HepG2 (cell line): ENCODE results near the gene CABP4. TPM values are rescaled to one million over a fixed set of nuclear protein-coding genes. Genes with fewer than 3 reads are reported as not detected.

ENCODE experiments used
- ATF4 ChIP-seq, 2 experiments: fragments of 450-650 bp in 1 of 2; sonication (generic) in 1 of 2; formaldehyde crosslinking; IDR thresholded peaks; 2 replicates each; pipeline versions ENCODE4 v1.5.0 to v1.8.0; 2020 to 2022; ENCODE audit warnings: mild to moderate bottlenecking in 1 of 2, missing genetic modification reagents in 1 of 2
- CBX5 ChIP-seq: sonication (generic); formaldehyde crosslinking; IDR thresholded peaks from 2 replicates; pipeline ENCODE4 v1.4.0; 2020; ENCODE audit warnings: missing genetic modification reagents, borderline replicate concordance
- ETV6 ChIP-seq: sonication (generic); formaldehyde crosslinking; conservative IDR thresholded peaks from 2 replicates; pipeline ENCODE4 v1.4.0; 2020; ENCODE audit warnings: missing genetic modification reagents
- MED13 ChIP-seq: sonication (generic); formaldehyde crosslinking; IDR thresholded peaks from 2 replicates; pipeline ENCODE4 v1.5.0; 2020; ENCODE audit warnings: missing genetic modification reagents
- ZEB1 ChIP-seq: IDR thresholded peaks from 2 replicates; pipeline ENCODE4 v1.6.1; 2012; ENCODE audit warnings: mild to moderate bottlenecking, low read depth, inconsistent platforms; ENCODE audit not compliant: insufficient replicate concordance
- ZNF232 ChIP-seq: sonication (generic); formaldehyde crosslinking; IDR thresholded peaks from 2 replicates; pipeline ENCODE4 v1.4.0; 2020; ENCODE audit warnings: missing genetic modification reagents, borderline replicate concordance
- ZNF296 ChIP-seq: sonication (generic); formaldehyde crosslinking; conservative IDR thresholded peaks from 2 replicates; pipeline ENCODE4 v1.5.0; 2020; ENCODE audit warnings: mild to moderate bottlenecking, missing genetic modification reagents
- ZNF317 ChIP-seq: sonication (generic); formaldehyde crosslinking; IDR thresholded peaks from 2 replicates; pipeline ENCODE4 v1.5.0; 2020; ENCODE audit warnings: mild to moderate bottlenecking, missing genetic modification reagents
- ZNF33A ChIP-seq: sonication (generic); formaldehyde crosslinking; IDR thresholded peaks from 2 replicates; pipeline ENCODE4 v1.5.1; 2020; ENCODE audit warnings: missing genetic modification reagents, mild to moderate bottlenecking, moderate library complexity, borderline replicate concordance
- ZNF557 ChIP-seq: sonication (generic); formaldehyde crosslinking; IDR thresholded peaks from 2 replicates; pipeline ENCODE4 v1.4.0; 2020; ENCODE audit warnings: missing genetic modification reagents
- ZNF558 ChIP-seq: sonication (generic); formaldehyde crosslinking; IDR thresholded peaks from 2 replicates; pipeline ENCODE4 v1.9.0; 2022; ENCODE audit warnings: mild to moderate bottlenecking, missing genetic modification reagents, borderline replicate concordance
- ZNF598 ChIP-seq: sonication (generic); formaldehyde crosslinking; IDR thresholded peaks from 2 replicates; pipeline ENCODE4 v1.5.1; 2020; ENCODE audit warnings: mild to moderate bottlenecking, missing genetic modification reagents, borderline replicate concordance
- ZNF687 ChIP-seq: sonication (generic); formaldehyde crosslinking; IDR thresholded peaks from 2 replicates; pipeline ENCODE4 v1.5.1; 2020; ENCODE audit warnings: mild to moderate bottlenecking, missing genetic modification reagents, moderate library complexity
- ZSCAN31 ChIP-seq: sonication (generic); formaldehyde crosslinking; IDR thresholded peaks from 2 replicates; pipeline ENCODE4 v1.5.0; 2020; ENCODE audit warnings: low read depth, mild to moderate bottlenecking, missing genetic modification reagents
- polyA plus RNA-seq, 8 experiments: library from polyadenylated mRNA; depleted of rRNA in 3 of 8; stranded (reverse) in 7 of 8; unstranded in 1 of 8; fragments of >200 nt; fragmentation: Illumina TruSeq in 4 of 8; extraction: Trizol in 4 of 8; gene quantifications; 2 replicates each; pipeline versions ENCODE4 v1.2.1 to v1.2.3, GENCODE V29; 2011 to 2016; ENCODE audit warnings: low read depth in 4 of 8, missing spikeins in 1 of 8, mixed read lengths in 1 of 8; ENCODE audit not compliant: insufficient read depth in 1 of 8
- total RNA-seq, 5 experiments: library from RNA; depleted of rRNA; stranded (reverse); fragments of >200 nt; fragmentation: Illumina TruSeq; extraction: Trizol; gene quantifications; 2 replicates each; pipeline ENCODE4 v1.2.3, GENCODE V29; 2016; ENCODE audit warnings: low read depth in 1 of 5
- TF ChIP-seq, protein P1 (sequence below): sonication (generic); formaldehyde crosslinking; IDR thresholded peaks from 2 replicates; pipeline ENCODE4 v1.9.0; 2022; ENCODE audit warnings: missing genetic modification reagents, mild to moderate bottlenecking, borderline replicate concordance
- TF ChIP-seq, protein P2 (sequence below): IDR thresholded peaks from 2 replicates; pipeline ENCODE4 v1.6.1; 2012; ENCODE audit warnings: inconsistent platforms
- TF ChIP-seq, protein P3 (sequence below): sonication (generic); formaldehyde crosslinking; IDR thresholded peaks from 2 replicates; pipeline ENCODE4 v1.5.0; 2020; ENCODE audit warnings: missing genetic modification reagents

Gene CABP4
- total and polyA plus RNA-seq, 2 of the 13 experiments (the other 11 are each of a cell fraction or from before 2014, with no cell fraction given), result not detected

DNA sequence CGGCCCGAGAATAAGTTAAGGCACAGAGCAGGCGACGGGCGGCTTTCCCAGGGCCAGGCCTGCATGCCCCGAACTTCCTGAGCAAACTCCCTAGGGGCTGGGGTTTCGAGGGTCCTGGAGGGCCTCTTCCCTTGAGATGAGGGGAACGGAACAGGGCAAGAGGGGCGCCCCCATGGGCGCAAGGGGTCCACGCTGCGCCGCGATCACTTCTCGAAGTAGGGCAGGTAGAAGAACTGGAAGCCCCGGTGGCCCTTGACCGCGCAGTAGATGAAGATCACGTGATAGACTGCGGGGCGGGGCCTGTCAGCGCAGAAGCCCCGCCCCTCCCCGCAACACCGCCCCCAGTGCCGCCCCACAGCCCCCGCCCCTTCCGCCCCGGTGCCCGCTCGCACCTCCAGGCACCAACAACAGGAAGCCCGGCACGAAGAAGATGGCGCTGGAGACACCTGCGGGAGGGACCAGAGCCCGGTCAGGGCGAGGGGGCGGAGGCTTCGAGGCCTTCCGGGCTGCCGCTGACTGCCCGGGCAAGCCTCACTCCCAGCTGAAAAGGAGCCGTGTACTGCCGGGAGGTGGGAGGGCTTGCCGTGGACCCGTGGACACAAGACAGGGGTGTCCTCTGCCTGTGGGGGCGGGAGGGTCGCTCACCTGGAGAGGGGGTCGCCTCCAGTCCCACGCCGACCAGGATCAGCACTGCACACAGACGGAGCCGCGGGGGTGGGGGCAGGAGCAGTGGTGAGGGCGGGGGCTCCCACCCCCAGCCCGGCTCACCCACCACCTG, 9.4 kb downstream of the CABP4 start (continued):
- TF ChIP-seq, protein P1, sequence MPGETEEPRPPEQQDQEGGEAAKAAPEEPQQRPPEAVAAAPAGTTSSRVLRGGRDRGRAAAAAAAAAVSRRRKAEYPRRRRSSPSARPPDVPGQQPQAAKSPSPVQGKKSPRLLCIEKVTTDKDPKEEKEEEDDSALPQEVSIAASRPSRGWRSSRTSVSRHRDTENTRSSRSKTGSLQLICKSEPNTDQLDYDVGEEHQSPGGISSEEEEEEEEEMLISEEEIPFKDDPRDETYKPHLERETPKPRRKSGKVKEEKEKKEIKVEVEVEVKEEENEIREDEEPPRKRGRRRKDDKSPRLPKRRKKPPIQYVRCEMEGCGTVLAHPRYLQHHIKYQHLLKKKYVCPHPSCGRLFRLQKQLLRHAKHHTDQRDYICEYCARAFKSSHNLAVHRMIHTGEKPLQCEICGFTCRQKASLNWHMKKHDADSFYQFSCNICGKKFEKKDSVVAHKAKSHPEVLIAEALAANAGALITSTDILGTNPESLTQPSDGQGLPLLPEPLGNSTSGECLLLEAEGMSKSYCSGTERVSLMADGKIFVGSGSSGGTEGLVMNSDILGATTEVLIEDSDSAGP, result peak; percentile 56; the same call in 1 of the 2 replicates
- TF ChIP-seq ZEB1, result no peak
- TF ChIP-seq ZNF232 (CRISPR knock-in tag), result peak; percentile 39; the same call in 1 of the 2 replicates
- no peak for TF ChIP-seq ZNF598 (CRISPR knock-in tag)
- TF ChIP-seq ZNF33A (CRISPR knock-in tag), result no peak
- TF ChIP-seq CBX5 (CRISPR knock-in tag), result 0 out of 2 replicates have a peak, but pooled peaks have one; percentile 56
- TF ChIP-seq, protein P2, sequence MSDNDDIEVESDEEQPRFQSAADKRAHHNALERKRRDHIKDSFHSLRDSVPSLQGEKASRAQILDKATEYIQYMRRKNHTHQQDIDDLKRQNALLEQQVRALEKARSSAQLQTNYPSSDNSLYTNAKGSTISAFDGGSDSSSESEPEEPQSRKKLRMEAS, result peak; percentile 40; the same call in 1 of the 2 replicates
- peak; percentile 70; the same call in 1 of the 2 replicates for TF ChIP-seq ZNF317 (CRISPR knock-in tag)
- no peak for TF ChIP-seq ETV6 (CRISPR knock-in tag)
- no peak for TF ChIP-seq ZNF558
- peak; percentile 88 for TF ChIP-seq ZNF687 (CRISPR knock-in tag)
- no peak for TF ChIP-seq ZNF557
- TF ChIP-seq, protein P3, sequence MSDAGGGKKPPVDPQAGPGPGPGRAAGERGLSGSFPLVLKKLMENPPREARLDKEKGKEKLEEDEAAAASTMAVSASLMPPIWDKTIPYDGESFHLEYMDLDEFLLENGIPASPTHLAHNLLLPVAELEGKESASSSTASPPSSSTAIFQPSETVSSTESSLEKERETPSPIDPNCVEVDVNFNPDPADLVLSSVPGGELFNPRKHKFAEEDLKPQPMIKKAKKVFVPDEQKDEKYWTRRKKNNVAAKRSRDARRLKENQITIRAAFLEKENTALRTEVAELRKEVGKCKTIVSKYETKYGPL (CRISPR knock-in tag), result no peak
- no peak for TF ChIP-seq MED13 (CRISPR knock-in tag)
- no peak for TF ChIP-seq ZNF296 (CRISPR knock-in tag)
- TF ChIP-seq ZSCAN31 (CRISPR knock-in tag), result no peak
- TF ChIP-seq ATF4 (CRISPR knock-in tag; IDR thresholded peaks at IDR 0.05), result peak in 1 of 2 experiments; percentile 52; a peak in 1 of 4 replicates
